D721Med (cell line): Measurements from ENCODE around the gene CXXC1.
"Not testable (repeated sequence)": the region's sequence is repeated elsewhere in the genome, so short reads cannot be mapped to it uniquely, and the experiment has no call there.

Source experiments
- DNase-seq: peaks from one replicate; pipeline ENCODE4 v3.0.0; 2011; ENCODE audit warnings: low spot score; ENCODE audit not compliant: insufficient read length
- FAIRE-seq: peaks from 2 replicates; lab custom pipeline; 2011; peaks lifted over from hg19 to GRCh38; lab: Jason Lieb, UNC
- TF ChIP-seq, protein P1 (sequence below): IDR thresholded peaks from 2 replicates; pipeline ENCODE4 v1.5.1; 2012; ENCODE audit warnings: mild to moderate bottlenecking, control low read depth; ENCODE audit not compliant: insufficient read depth; ENCODE audit errors: missing control alignments

Gene CXXC1

GRCh38 chr18:50249576-50249975 is 37.9 kb downstream of the CXXC1 start:
- FAIRE-seq (no peak), DNase-seq (no peak)
- TF ChIP-seq, protein P1, sequence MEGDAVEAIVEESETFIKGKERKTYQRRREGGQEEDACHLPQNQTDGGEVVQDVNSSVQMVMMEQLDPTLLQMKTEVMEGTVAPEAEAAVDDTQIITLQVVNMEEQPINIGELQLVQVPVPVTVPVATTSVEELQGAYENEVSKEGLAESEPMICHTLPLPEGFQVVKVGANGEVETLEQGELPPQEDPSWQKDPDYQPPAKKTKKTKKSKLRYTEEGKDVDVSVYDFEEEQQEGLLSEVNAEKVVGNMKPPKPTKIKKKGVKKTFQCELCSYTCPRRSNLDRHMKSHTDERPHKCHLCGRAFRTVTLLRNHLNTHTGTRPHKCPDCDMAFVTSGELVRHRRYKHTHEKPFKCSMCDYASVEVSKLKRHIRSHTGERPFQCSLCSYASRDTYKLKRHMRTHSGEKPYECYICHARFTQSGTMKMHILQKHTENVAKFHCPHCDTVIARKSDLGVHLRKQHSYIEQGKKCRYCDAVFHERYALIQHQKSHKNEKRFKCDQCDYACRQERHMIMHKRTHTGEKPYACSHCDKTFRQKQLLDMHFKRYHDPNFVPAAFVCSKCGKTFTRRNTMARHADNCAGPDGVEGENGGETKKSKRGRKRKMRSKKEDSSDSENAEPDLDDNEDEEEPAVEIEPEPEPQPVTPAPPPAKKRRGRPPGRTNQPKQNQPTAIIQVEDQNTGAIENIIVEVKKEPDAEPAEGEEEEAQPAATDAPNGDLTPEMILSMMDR, result no peak

- DNase-seq, result no peak
- FAIRE-seq, result no peak
- TF ChIP-seq, protein P1, result no peak
Measured at GRCh38 chr18:50247561-50247960, 39.9 kb downstream of the CXXC1 start.

GRCh38 chr18:50241768-50242167 is 45.7 kb downstream of the CXXC1 start:
- not testable (repeated sequence) for FAIRE-seq, DNase-seq

- FAIRE-seq (no peak), DNase-seq (no peak)
- TF ChIP-seq, protein P1, result no peak
Measured at GRCh38 chr18:50240080-50240563, 47.4 kb downstream of the CXXC1 start.

GRCh38 chr18:50232419-50232818 is 55.1 kb downstream of the CXXC1 start:
- FAIRE-seq (no peak), DNase-seq (no peak)
- TF ChIP-seq, protein P1, result no peak
